Measurements from ENCODE around the gene TLE3.

DNA sequence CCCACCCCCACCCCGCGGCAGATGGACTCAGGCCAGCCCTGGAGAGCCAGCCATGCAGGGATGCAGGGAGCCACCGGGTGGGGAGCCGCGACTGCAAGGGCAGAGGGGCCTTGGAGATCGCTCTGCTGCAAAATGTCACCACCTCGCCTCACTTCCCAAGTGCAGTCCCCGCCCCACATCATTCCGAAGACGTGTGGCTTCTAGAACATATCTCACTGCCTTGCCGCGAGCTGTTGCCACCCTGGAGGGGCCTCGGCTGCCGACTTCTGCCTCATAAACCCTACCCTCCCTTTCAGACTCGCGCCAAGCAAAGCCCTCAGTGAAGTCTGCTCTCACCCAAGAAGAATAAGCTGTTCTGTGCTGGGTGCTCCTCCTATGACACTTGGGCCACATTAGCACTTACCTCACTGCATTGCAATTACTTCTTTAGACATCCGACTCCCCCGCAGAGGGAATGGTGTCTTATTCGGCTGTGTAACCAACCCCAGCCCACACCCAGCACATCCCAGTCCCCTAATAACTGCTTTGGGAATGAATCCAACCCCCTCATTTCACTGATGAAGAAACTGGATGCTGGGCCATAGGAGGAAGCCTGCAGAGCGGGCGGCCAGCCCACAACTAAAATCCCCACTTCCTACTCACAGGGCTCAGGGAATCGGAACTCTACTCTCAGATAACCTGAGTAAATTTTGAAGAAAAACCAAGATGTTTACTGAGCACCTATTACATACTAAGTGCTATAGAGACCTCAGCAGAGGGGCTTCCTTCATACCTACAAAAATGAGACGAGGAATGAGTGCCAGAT, 8.6 kb downstream of the TLE3 start:
- TF ChIP-seq, protein P1, sequence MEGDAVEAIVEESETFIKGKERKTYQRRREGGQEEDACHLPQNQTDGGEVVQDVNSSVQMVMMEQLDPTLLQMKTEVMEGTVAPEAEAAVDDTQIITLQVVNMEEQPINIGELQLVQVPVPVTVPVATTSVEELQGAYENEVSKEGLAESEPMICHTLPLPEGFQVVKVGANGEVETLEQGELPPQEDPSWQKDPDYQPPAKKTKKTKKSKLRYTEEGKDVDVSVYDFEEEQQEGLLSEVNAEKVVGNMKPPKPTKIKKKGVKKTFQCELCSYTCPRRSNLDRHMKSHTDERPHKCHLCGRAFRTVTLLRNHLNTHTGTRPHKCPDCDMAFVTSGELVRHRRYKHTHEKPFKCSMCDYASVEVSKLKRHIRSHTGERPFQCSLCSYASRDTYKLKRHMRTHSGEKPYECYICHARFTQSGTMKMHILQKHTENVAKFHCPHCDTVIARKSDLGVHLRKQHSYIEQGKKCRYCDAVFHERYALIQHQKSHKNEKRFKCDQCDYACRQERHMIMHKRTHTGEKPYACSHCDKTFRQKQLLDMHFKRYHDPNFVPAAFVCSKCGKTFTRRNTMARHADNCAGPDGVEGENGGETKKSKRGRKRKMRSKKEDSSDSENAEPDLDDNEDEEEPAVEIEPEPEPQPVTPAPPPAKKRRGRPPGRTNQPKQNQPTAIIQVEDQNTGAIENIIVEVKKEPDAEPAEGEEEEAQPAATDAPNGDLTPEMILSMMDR (IDR thresholded peaks at IDR 0.05): no peak
- TF ChIP-seq EP300 (IDR thresholded peaks at IDR 0.05; ENCODE audit: borderline replicate concordance in 1 of 2, low read depth in 1 of 2, low read length in 1 of 2) (no peak), TEAD4 (IDR thresholded peaks at IDR 0.05; ENCODE audit: borderline replicate concordance, insufficient read depth) (no peak)
- TF ChIP-seq, protein P2, sequence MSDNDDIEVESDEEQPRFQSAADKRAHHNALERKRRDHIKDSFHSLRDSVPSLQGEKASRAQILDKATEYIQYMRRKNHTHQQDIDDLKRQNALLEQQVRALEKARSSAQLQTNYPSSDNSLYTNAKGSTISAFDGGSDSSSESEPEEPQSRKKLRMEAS (IDR thresholded peaks at IDR 0.05; ENCODE audit: low read depth): no peak
